ENCODE data around the gene KCNT1. TPM values are rescaled to one million over a fixed set of nuclear protein-coding genes. Genes with fewer than 3 reads are reported as not detected.

Gene KCNT1
- total RNA-seq, 1 experiment from 2014 or later = 0.68 TPM

GRCh38 chr9:135815413-135815812, 113.4 kb downstream of the KCNT1 start:
- Histone ChIP-seq H3K27me3 (ENCODE audit: insufficient read depth, low read length) (no peaks in the 10 kb centered on the region), H3K4ac (ENCODE audit: low read depth, low read length) (no peak overlapping the region), H4K8ac (replicated peaks; ENCODE audit: insufficient read length, low read depth, low read length) (no peak overlapping the region), H2BK5ac (ENCODE audit: insufficient read length, low read length) (no peak overlapping the region), H2BK12ac (ENCODE audit: insufficient read length, low read depth, low read length) (no peak overlapping the region), H3K14ac (ENCODE audit: insufficient read depth, low read length) (no peak overlapping the region), H4K20me1 (ENCODE audit: control insufficient read depth, insufficient read depth, insufficient read length) (no peaks in the 10 kb centered on the region), H2BK120ac (ENCODE audit: low read depth, low read length, poor library complexity, severe bottlenecking) (no peak overlapping the region), H3K56ac (ENCODE audit: insufficient read length, low read depth, low read length) (no peak overlapping the region), H3K79me2 (ENCODE audit: insufficient read depth, low read length) (0 out of 2 replicates have a peak, but pooled peaks cover 1% of the 10 kb centered on the region), H4K91ac (ENCODE audit: insufficient read length, low read depth, low read length) (no peak overlapping the region), H2BK15ac (ENCODE audit: low read depth, low read length) (no peak overlapping the region), H3K9ac (ENCODE audit: extremely low read depth, insufficient read length, low read length) (no peak overlapping the region), H2AFZ (ENCODE audit: low read length) (no peak overlapping the region), H3K23me2 (ENCODE audit: insufficient read length, low read depth, low read length, poor library complexity, severe bottlenecking) (no peaks in the 10 kb centered on the region), H3K23ac (ENCODE audit: insufficient read length, low read depth, low read length) (no peak overlapping the region), H2BK20ac (ENCODE audit: low read depth, low read length, poor library complexity, severe bottlenecking) (no peak overlapping the region), H3K9me3 (ENCODE audit: control insufficient read depth, low read depth, low read length) (no peaks in the 10 kb centered on the region), H3T11ph (ENCODE audit: low read length) (no peak overlapping the region), H3K27ac (ENCODE audit: insufficient read length, low read depth, low read length) (no peak overlapping the region), H3K4me1 (ENCODE audit: insufficient read depth, low read length) (no peaks in the 10 kb centered on the region), H3K4me2 (ENCODE audit: insufficient read depth, insufficient read length, low read length) (no peak overlapping the region), H4K5ac (ENCODE audit: insufficient read length, low read depth, low read length) (no peak overlapping the region), H2AK5ac (ENCODE audit: insufficient read length, low read length) (no peak overlapping the region), H3K79me1 (ENCODE audit: insufficient read depth, low read depth, low read length, poor library complexity, severe bottlenecking) (no peaks in the 10 kb centered on the region), H3K18ac (ENCODE audit: insufficient read length, low read depth, low read length) (no peak overlapping the region)
- WGBS (ENCODE audit: extremely low coverage, insufficient read length, low lambda C conversion rate) = no CpG with 5 or more reads among the region's 4 CpGs
- no peak for TF ChIP-seq CTCF (conservative IDR thresholded peaks at IDR 0.05)
- Mint-ChIP-seq H3K36me3 (ENCODE audit: insufficient read depth in 1 of 3, low read depth in 3 of 3) (peaks cover 47 to 95% (median 95%) of the 10 kb centered on the region in 3 experiments; a peak in 6 of 7 replicates), H3K4me1 (no peaks in the 10 kb centered on the region), H3K4me3 (no peak overlapping the region), H3K9me3 (no peaks in the 10 kb centered on the region), H3K27ac (peak overlapping the region in 1 of 3 experiments; percentile 88; a peak in 1 of 7 replicates), H3K27me3 (ENCODE audit: low read depth) (peaks cover 2% of the 10 kb centered on the region; the same call in 1 of the 2 replicates)
- DNase-seq = no peak
